HEK293 (cell line): ENCODE results near the gene ATP5F1D.
A peak's percentile ranks its signal among the peaks of the same experiment; 100 is the strongest.

ENCODE experiments used
- CTCF ChIA-PET: fragments of 350-600 bp; formaldehyde crosslinking; extraction: SDS; loops from one replicate; lab custom pipeline; 2021; ENCODE audit warnings: antibody characterized with exemption; lab: Yijun Ruan, JAX
- POLR2A ChIA-PET: fragments of 300-600 bp; formaldehyde crosslinking; extraction: SDS; loops from one replicate; lab custom pipeline; 2020; ENCODE audit warnings: antibody characterized with exemption, inconsistent platforms; lab: Yijun Ruan, JAX
- H3K27ac ChIP-seq: fragments of 200-500 bp; sonication (Bioruptor generic); 2 replicates; pipeline ENCODE4 v1.5.1; 2014; ENCODE audit warnings: low read depth, low read length, control low read depth, inconsistent platforms; ENCODE audit errors: extremely low read depth
- H3K36me3 ChIP-seq, 2 experiments: fragments of 200-500 bp in 1 of 2; sonication (Bioruptor generic) in 1 of 2; 1 replicate in 1 of 2; 2 replicates in 1 of 2; pipeline ENCODE4 v1.5.1; 2014 to 2017; ENCODE audit warnings: inconsistent platforms in 2 of 2, low read length in 2 of 2; ENCODE audit not compliant: control insufficient read depth in 2 of 2, insufficient read depth in 1 of 2
- H3K4me1 ChIP-seq: fragments of 200-500 bp; sonication (Bioruptor generic); 2 replicates; pipeline ENCODE4 v1.5.1; 2014; ENCODE audit warnings: mild to moderate bottlenecking, low read length, inconsistent platforms; ENCODE audit not compliant: control insufficient read depth, insufficient read depth
- H3K4me3 ChIP-seq: 2 replicates; pipeline ENCODE4 v1.5.1; 2011; ENCODE audit warnings: low read depth, mild to moderate bottlenecking, control low read depth, low read length, moderate library complexity
- H3K9me3 ChIP-seq: fragments of 200-500 bp; sonication (Bioruptor generic); 2 replicates; pipeline ENCODE4 v1.5.1; 2014; ENCODE audit warnings: low read depth, low read length, inconsistent platforms; ENCODE audit not compliant: control insufficient read depth, insufficient read depth
- GLIS1 ChIP-seq: fragments of 450-650 bp; formaldehyde crosslinking; IDR thresholded peaks from 2 replicates; pipeline ENCODE4 v1.5.1; 2016; ENCODE audit warnings: missing biosample characterization, missing genetic modification characterization
- GLIS2 ChIP-seq: fragments of 450-650 bp; formaldehyde crosslinking; IDR thresholded peaks from 2 replicates; pipeline ENCODE4 v1.5.1; 2016; ENCODE audit warnings: missing biosample characterization, missing genetic modification characterization
- HOXC10 ChIP-seq: sonication (generic); formaldehyde crosslinking; IDR thresholded peaks from 2 replicates; pipeline ENCODE4 v1.8.1; 2023; ENCODE audit warnings: mild to moderate bottlenecking, missing genetic modification reagents
- KLF17 ChIP-seq: fragments of 450-650 bp; formaldehyde crosslinking; IDR thresholded peaks from 2 replicates; pipeline ENCODE4 v1.5.1; 2016; ENCODE audit warnings: missing biosample characterization, missing genetic modification characterization
- SETDB1 ChIP-seq: IDR thresholded peaks from one replicate; pipeline ENCODE4 v1.6.1; 2017; ENCODE audit warnings: mild to moderate bottlenecking, low read length, moderate library complexity, mixed read lengths; ENCODE audit not compliant: insufficient read length
- TCF7L2 ChIP-seq: IDR thresholded peaks from 2 replicates; pipeline ENCODE4 v1.6.1; 2011; ENCODE audit warnings: low read depth, mild to moderate bottlenecking, inconsistent platforms, low read length, moderate library complexity, borderline replicate concordance
- ZBTB8A ChIP-seq: fragments of 450-650 bp; formaldehyde crosslinking; IDR thresholded peaks from 2 replicates; pipeline ENCODE4 v1.5.1; 2016; ENCODE audit warnings: missing biosample characterization, missing genetic modification characterization
- ZNF133 ChIP-seq: fragments of 450-650 bp; formaldehyde crosslinking; IDR thresholded peaks from 2 replicates; pipeline ENCODE4 v1.5.1; 2016; ENCODE audit warnings: missing biosample characterization, missing genetic modification characterization
- ZNF146 ChIP-seq: fragments of 450-650 bp; formaldehyde crosslinking; IDR thresholded peaks from 2 replicates; pipeline ENCODE4 v1.5.1; 2016; ENCODE audit warnings: missing biosample characterization, missing genetic modification characterization
- ZNF155 ChIP-seq: fragments of 450-650 bp; formaldehyde crosslinking; IDR thresholded peaks from 2 replicates; pipeline ENCODE4 v1.5.1; 2016; ENCODE audit warnings: missing biosample characterization, missing genetic modification characterization
- ZNF23 ChIP-seq: fragments of 450-650 bp; formaldehyde crosslinking; IDR thresholded peaks from 2 replicates; pipeline ENCODE4 v1.5.1; 2016; ENCODE audit warnings: missing biosample characterization, missing genetic modification characterization, borderline replicate concordance
- ZNF416 ChIP-seq: fragments of 450-650 bp; formaldehyde crosslinking; IDR thresholded peaks from 2 replicates; pipeline ENCODE4 v1.5.1; 2016; ENCODE audit warnings: missing biosample characterization, missing genetic modification characterization
- ZNF501 ChIP-seq: fragments of 450-650 bp; formaldehyde crosslinking; IDR thresholded peaks from 2 replicates; pipeline ENCODE4 v1.5.1; 2016; ENCODE audit warnings: missing biosample characterization, missing genetic modification characterization
- ZNF514 ChIP-seq: fragments of 450-650 bp; formaldehyde crosslinking; IDR thresholded peaks from 2 replicates; pipeline ENCODE4 v1.5.1; 2016; ENCODE audit warnings: missing biosample characterization, missing genetic modification characterization
- ZNF544 ChIP-seq: fragments of 450-650 bp; formaldehyde crosslinking; IDR thresholded peaks from 2 replicates; pipeline ENCODE4 v1.5.0; 2017; ENCODE audit warnings: missing biosample characterization, missing genetic modification characterization
- ZNF555 ChIP-seq: fragments of 450-650 bp; formaldehyde crosslinking; conservative IDR thresholded peaks from 2 replicates; pipeline ENCODE4 v1.5.1; 2017; ENCODE audit warnings: missing biosample characterization, mild to moderate bottlenecking, missing genetic modification characterization, inconsistent platforms
- ZNF585B ChIP-seq: fragments of 450-650 bp; formaldehyde crosslinking; IDR thresholded peaks from 2 replicates; pipeline ENCODE4 v1.5.1; 2016; ENCODE audit warnings: missing biosample characterization, missing genetic modification characterization
- ZNF600 ChIP-seq: fragments of 450-650 bp; formaldehyde crosslinking; IDR thresholded peaks from 2 replicates; pipeline ENCODE4 v1.5.1; 2016; ENCODE audit warnings: missing biosample characterization, missing genetic modification characterization
- ZNF747 ChIP-seq: fragments of 450-650 bp; formaldehyde crosslinking; IDR thresholded peaks from 2 replicates; pipeline ENCODE4 v1.5.1; 2016; ENCODE audit warnings: missing biosample characterization, missing genetic modification characterization
- ZNF776 ChIP-seq: fragments of 450-650 bp; formaldehyde crosslinking; IDR thresholded peaks from 2 replicates; pipeline ENCODE4 v1.5.0; 2017; ENCODE audit warnings: missing biosample characterization, missing genetic modification characterization, borderline replicate concordance
- ZNF837 ChIP-seq: fragments of 450-650 bp; formaldehyde crosslinking; IDR thresholded peaks from 2 replicates; pipeline ENCODE4 v1.5.1; 2016; ENCODE audit warnings: missing biosample characterization, missing genetic modification characterization
- TF ChIP-seq, protein P1 (sequence below): fragments of 450-650 bp; formaldehyde crosslinking; IDR thresholded peaks from 2 replicates; pipeline ENCODE4 v1.5.1; 2016; ENCODE audit warnings: missing biosample characterization, missing genetic modification characterization, low read depth
- TF ChIP-seq, protein P2 (sequence below): fragments of 450-650 bp; formaldehyde crosslinking; IDR thresholded peaks from 2 replicates; pipeline ENCODE4 v1.5.1; 2016; ENCODE audit warnings: missing biosample characterization, missing genetic modification characterization
- TF ChIP-seq, protein P3 (sequence below): IDR thresholded peaks from 2 replicates; pipeline ENCODE4 v1.6.1; 2011; ENCODE audit warnings: mild to moderate bottlenecking, low read depth, low read length, borderline replicate concordance
- TF ChIP-seq, protein P4 (sequence below): fragments of 450-650 bp; formaldehyde crosslinking; IDR thresholded peaks from 2 replicates; pipeline ENCODE4 v1.5.1; 2016; ENCODE audit warnings: missing biosample characterization, missing genetic modification characterization

The ATP5F1D gene

GRCh38 chr19:1259206-1259875, 17.8 kb downstream of the ATP5F1D start (continued):
- TF ChIP-seq, protein P1, sequence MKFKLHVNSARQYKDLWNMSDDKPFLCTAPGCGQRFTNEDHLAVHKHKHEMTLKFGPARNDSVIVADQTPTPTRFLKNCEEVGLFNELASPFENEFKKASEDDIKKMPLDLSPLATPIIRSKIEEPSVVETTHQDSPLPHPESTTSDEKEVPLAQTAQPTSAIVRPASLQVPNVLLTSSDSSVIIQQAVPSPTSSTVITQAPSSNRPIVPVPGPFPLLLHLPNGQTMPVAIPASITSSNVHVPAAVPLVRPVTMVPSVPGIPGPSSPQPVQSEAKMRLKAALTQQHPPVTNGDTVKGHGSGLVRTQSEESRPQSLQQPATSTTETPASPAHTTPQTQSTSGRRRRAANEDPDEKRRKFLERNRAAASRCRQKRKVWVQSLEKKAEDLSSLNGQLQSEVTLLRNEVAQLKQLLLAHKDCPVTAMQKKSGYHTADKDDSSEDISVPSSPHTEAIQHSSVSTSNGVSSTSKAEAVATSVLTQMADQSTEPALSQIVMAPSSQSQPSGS (tag by site-specific recombination) = no peak
- TF ChIP-seq ZNF555 (tag by site-specific recombination) = no peak
- no peak for TF ChIP-seq ZNF514 (tag by site-specific recombination)
- no peak for TF ChIP-seq ZNF747 (tag by site-specific recombination)
- TF ChIP-seq ZNF133 (tag by site-specific recombination) = no peak
- TF ChIP-seq ZNF544 = no peak
- no peak for TF ChIP-seq TCF7L2
- no peak; the same call in 1 of the 2 replicates for TF ChIP-seq ZNF501
- TF ChIP-seq, protein P2, sequence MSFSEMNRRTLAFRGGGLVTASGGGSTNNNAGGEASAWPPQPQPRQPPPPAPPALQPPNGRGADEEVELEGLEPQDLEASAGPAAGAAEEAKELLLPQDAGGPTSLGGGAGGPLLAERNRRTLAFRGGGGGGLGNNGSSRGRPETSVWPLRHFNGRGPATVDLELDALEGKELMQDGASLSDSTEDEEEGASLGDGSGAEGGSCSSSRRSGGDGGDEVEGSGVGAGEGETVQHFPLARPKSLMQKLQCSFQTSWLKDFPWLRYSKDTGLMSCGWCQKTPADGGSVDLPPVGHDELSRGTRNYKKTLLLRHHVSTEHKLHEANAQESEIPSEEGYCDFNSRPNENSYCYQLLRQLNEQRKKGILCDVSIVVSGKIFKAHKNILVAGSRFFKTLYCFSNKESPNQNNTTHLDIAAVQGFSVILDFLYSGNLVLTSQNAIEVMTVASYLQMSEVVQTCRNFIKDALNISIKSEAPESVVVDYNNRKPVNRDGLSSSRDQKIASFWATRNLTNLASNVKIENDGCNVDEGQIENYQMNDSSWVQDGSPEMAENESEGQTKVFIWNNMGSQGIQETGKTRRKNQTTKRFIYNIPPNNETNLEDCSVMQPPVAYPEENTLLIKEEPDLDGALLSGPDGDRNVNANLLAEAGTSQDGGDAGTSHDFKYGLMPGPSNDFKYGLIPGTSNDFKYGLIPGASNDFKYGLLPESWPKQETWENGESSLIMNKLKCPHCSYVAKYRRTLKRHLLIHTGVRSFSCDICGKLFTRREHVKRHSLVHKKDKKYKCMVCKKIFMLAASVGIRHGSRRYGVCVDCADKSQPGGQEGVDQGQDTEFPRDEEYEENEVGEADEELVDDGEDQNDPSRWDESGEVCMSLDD (tag by site-specific recombination) = peak; percentile 93
- TF ChIP-seq, all 188 proteins: peak for 41

DNA sequence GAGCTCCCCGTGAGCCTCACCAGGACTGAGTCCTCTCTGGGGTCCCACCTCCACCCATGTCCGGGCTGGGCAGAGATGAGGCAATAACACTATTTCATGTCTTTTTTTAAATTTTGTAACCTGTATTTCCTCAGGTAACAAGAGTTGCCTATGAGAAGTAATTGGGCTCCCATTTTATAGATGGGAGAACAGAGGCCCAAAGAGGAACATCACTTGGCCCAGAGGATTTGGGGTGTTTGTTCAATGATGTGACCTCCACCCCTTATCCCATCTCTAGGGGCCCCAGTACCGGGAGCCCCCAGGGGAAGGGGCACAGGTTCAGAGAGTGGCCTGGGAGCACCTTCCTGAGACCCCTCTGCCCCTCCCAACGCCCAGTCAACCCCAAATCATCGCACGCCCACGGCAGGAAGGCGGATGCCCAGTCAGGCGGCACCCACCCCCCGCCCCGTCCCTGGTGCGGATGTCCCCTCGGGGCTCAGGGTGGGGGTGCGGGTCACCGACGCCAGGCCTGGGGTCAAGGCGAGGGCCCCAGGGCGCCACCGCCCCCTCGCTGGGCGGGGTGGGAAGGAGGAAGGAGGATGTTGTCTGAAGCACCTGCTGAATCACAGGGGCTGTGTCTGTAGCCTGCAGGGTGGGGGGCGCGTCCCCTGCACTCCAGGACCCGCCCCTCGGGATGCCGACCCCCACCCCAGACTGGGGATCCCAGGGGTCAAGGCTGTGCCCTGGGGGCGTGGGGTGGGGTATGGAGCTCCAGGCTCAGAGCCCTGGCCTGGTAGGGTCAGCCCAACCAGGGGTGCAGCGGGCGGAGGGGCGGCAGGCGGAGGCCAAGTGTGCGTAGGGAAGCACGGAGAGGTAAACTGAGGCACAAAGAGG, 18.6 kb downstream of the ATP5F1D start:
- POLR2A ChIA-PET = interaction anchor here (0.6 to 10.8 kb wide), 7 partner anchors 6 to 400 kb away, joined by 3 to 407 read pairs (median 4); partner anchors contain the start of genes ATP5F1D, CIRBP and FAM174C
- Histone ChIP-seq H3K4me3 (peak overlapping the region; percentile 26), H3K4me1 (peaks cover 23% of the 10 kb centered on the region), H3K9me3 (no peaks in the 10 kb centered on the region), H3K36me3 (peaks cover 21 to 30% of the 10 kb centered on the region in 2 experiments), H3K27ac (peak overlapping the region; percentile 63)
- CTCF ChIA-PET = interaction anchor here (11.3 kb wide), 1 partner anchor 15 kb away, joined by 299 read pairs; no protein-coding TSS in a partner anchor
- TF ChIP-seq SETDB1 (no peak), ZNF585B (tag by site-specific recombination) (no peak), GLIS2 (tag by site-specific recombination) (peak; percentile 93), ZNF23 (tag by site-specific recombination) (no peak), HOXC10 (CRISPR knock-in tag) (no peak), ZNF837 (tag by site-specific recombination) (no peak), ZNF776 (tag by site-specific recombination) (no peak), KLF17 (tag by site-specific recombination) (no peak; the same call in 1 of the 2 replicates), ZNF155 (tag by site-specific recombination) (no peak), GLIS1 (tag by site-specific recombination) (peak; percentile 46), ZNF416 (tag by site-specific recombination) (no peak), ZNF747 (tag by site-specific recombination) (no peak), ZNF600 (tag by site-specific recombination) (no peak), ZBTB8A (peak; percentile 75), ZNF146 (tag by site-specific recombination) (peak; percentile 70; the same call in 1 of the 2 replicates)
- TF ChIP-seq, protein P3, sequence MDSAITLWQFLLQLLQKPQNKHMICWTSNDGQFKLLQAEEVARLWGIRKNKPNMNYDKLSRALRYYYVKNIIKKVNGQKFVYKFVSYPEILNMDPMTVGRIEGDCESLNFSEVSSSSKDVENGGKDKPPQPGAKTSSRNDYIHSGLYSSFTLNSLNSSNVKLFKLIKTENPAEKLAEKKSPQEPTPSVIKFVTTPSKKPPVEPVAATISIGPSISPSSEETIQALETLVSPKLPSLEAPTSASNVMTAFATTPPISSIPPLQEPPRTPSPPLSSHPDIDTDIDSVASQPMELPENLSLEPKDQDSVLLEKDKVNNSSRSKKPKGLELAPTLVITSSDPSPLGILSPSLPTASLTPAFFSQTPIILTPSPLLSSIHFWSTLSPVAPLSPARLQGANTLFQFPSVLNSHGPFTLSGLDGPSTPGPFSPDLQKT = no peak
- TF ChIP-seq, protein P4, sequence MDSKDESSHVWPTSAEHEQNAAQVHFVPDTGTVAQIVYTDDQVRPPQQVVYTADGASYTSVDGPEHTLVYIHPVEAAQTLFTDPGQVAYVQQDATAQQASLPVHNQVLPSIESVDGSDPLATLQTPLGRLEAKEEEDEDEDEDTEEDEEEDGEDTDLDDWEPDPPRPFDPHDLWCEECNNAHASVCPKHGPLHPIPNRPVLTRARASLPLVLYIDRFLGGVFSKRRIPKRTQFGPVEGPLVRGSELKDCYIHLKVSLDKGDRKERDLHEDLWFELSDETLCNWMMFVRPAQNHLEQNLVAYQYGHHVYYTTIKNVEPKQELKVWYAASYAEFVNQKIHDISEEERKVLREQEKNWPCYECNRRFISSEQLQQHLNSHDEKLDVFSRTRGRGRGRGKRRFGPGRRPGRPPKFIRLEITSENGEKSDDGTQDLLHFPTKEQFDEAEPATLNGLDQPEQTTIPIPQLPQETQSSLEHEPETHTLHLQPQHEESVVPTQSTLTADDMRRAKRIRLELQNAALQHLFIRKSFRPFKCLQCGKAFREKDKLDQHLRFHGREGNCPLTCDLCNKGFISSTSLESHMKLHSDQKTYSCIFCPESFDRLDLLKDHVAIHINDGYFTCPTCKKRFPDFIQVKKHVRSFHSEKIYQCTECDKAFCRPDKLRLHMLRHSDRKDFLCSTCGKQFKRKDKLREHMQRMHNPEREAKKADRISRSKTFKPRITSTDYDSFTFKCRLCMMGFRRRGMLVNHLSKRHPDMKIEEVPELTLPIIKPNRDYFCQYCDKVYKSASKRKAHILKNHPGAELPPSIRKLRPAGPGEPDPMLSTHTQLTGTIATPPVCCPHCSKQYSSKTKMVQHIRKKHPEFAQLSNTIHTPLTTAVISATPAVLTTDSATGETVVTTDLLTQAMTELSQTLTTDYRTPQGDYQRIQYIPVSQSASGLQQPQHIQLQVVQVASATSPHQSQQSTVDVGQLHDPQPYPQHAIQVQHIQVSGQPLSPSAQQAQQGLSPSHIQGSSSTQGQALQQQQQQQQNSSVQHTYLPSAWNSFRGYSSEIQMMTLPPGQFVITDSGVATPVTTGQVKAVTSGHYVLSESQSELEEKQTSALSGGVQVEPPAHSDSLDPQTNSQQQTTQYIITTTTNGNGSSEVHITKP (tag by site-specific recombination) = peak; percentile 96; the same call in 1 of the 2 replicates
